ENCODE data around the gene ITPR2.
"Not testable (repeated sequence)": the region's sequence is repeated elsewhere in the genome, so short reads cannot be mapped to it uniquely, and the experiment has no call there.

Gene ITPR2

GRCh38 chr12:26433701-26434100 is 399.3 kb downstream of the ITPR2 start:
- not testable (repeated sequence) for DNase-seq

GRCh38 chr12:26431211-26431610 is 401.8 kb downstream of the ITPR2 start:
- no peak for DNase-seq

- not testable (repeated sequence) for DNase-seq
Observed at GRCh38 chr12:26430596-26430995, 402.4 kb downstream of the ITPR2 start.

GRCh38 chr12:26429070-26429691 is 403.8 kb downstream of the ITPR2 start:
- DNase-seq: no peak

GRCh38 chr12:26428420-26428819 is 404.6 kb downstream of the ITPR2 start:
- no peak for DNase-seq

- no peak for DNase-seq
Observed at GRCh38 chr12:26426652-26427051, 406.3 kb downstream of the ITPR2 start.

- no peak for DNase-seq
Observed at GRCh38 chr12:26425587-26426260, 407.3 kb downstream of the ITPR2 start.

GRCh38 chr12:26422839-26423398 is 410.1 kb downstream of the ITPR2 start:
- no peak for DNase-seq

GRCh38 chr12:26416550-26416949 is 416.4 kb downstream of the ITPR2 start:
- DNase-seq: no peak

- no peak for DNase-seq
Observed at GRCh38 chr12:26410689-26411088, 422.3 kb downstream of the ITPR2 start.

- no peak for DNase-seq
Observed at GRCh38 chr12:26406813-26407212, 426.2 kb downstream of the ITPR2 start.

- no peak for DNase-seq
Observed at GRCh38 chr12:26406391-26406790, 426.6 kb downstream of the ITPR2 start.

- no peak for DNase-seq
Observed at GRCh38 chr12:26403601-26404000, 429.4 kb downstream of the ITPR2 start.

GRCh38 chr12:26402648-26403047 is 430.3 kb downstream of the ITPR2 start:
- no peak for DNase-seq

- no peak for DNase-seq
Observed at GRCh38 chr12:26401874-26402273, 431.1 kb downstream of the ITPR2 start.

GRCh38 chr12:26400627-26401026 is 432.4 kb downstream of the ITPR2 start:
- no peak for DNase-seq

GRCh38 chr12:26399381-26399780 is 433.6 kb downstream of the ITPR2 start:
- no peak for DNase-seq

- DNase-seq: no peak
Observed at GRCh38 chr12:26396402-26396801, 436.6 kb downstream of the ITPR2 start.

- DNase-seq: no peak
Observed at GRCh38 chr12:26389343-26389742, 443.7 kb downstream of the ITPR2 start.

GRCh38 chr12:26384536-26384935 is 448.5 kb downstream of the ITPR2 start:
- DNase-seq: no peak

- no peak for DNase-seq
Observed at GRCh38 chr12:26383041-26383440, 450.0 kb downstream of the ITPR2 start.

GRCh38 chr12:26380897-26381296 is 452.1 kb downstream of the ITPR2 start:
- no peak for DNase-seq

GRCh38 chr12:26379777-26380467 is 453.1 kb downstream of the ITPR2 start:
- DNase-seq: no peak

- DNase-seq: no peak
Observed at GRCh38 chr12:26378711-26379110, 454.3 kb downstream of the ITPR2 start.

Measured in activated naive CD4-positive, alpha-beta T cell treated with anti-CD3 and anti-CD28 coated beads, Interleukin-2, amount 50 U/mL, for 16 hours (primary cell).